ENCODE results near the gene ENTPD8. TPM values are rescaled to one million over a fixed set of nuclear protein-coding genes. Genes with fewer than 3 reads are reported as not detected.

Gene ENTPD8, protein sequence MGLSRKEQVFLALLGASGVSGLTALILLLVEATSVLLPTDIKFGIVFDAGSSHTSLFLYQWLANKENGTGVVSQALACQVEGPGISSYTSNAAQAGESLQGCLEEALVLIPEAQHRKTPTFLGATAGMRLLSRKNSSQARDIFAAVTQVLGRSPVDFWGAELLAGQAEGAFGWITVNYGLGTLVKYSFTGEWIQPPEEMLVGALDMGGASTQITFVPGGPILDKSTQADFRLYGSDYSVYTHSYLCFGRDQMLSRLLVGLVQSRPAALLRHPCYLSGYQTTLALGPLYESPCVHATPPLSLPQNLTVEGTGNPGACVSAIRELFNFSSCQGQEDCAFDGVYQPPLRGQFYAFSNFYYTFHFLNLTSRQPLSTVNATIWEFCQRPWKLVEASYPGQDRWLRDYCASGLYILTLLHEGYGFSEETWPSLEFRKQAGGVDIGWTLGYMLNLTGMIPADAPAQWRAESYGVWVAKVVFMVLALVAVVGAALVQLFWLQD
- total RNA-seq (2022; extraction: Qiagen RNA extraction; ENCODE audit: low read depth) = 0.13 to 0.40 TPM (median 0.24 TPM) in 5 replicates

DNA sequence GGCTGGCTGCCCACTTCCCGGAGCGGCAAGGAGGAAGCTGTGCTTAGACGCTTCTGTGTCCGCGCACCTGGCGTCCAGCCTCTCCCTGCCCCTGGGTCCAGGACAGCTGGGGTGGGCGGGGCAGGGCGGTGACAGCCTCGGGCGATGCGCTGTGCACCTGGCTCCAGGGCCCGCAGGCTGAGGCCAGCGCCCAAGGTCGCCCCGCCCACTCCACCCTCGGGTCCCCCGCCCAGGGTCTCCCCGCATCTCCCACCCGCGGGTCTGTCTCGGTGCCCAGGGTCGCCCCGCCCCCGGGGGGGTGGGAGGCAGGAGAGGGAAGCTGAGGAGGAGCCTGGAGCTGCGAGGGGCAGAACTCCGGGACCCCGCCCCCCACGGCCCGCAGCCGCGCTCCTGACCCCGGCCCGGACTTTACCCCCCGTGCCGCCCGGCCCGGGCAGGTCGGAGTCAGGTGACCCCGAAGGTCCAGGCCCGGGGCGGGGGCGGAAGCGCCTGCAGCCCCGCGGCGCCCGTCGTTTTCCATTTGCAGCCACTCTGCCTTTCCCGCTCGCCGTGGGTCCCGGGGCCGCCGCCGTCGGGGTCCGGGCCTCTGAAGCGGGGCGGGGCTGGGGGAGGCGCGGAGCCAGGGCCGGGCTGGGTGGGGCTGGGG is at the start of gene ENTPD8:
Gene ENTPD8, minus strand, starts transcription at position 69 of the 646 bp plus-strand sequence. CDS start 3,072 bp downstream, outside the sequence.

DNA sequence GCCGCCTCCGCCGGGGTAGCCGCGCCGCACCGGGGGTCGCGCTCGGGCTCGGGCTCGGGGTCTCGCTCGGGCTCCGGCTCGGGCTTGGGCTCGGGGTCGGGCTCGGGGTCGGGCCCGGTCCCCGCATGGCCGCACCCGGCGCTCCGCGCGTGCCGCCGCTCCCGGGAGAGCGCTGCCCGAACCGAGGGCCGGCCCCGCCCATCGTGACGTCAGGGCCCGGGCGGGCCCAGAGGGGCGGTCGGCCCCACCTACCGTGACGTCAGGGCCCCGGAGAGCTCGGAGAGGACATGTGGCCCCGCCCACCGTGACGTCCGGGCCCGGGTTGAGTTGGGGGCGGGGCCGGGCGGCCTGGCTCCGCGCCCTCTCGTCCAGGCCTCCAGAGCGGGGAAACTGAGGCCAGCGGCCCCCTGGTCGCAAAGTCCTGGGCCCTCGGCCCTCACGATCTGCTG is 18.0 kb upstream of the ENTPD8 start, which contains the start of gene NSMF:
Gene NSMF, minus strand, starts transcription at position 183 of the 449 bp plus-strand sequence. CDS start 232 bp downstream, outside the sequence.

DNA sequence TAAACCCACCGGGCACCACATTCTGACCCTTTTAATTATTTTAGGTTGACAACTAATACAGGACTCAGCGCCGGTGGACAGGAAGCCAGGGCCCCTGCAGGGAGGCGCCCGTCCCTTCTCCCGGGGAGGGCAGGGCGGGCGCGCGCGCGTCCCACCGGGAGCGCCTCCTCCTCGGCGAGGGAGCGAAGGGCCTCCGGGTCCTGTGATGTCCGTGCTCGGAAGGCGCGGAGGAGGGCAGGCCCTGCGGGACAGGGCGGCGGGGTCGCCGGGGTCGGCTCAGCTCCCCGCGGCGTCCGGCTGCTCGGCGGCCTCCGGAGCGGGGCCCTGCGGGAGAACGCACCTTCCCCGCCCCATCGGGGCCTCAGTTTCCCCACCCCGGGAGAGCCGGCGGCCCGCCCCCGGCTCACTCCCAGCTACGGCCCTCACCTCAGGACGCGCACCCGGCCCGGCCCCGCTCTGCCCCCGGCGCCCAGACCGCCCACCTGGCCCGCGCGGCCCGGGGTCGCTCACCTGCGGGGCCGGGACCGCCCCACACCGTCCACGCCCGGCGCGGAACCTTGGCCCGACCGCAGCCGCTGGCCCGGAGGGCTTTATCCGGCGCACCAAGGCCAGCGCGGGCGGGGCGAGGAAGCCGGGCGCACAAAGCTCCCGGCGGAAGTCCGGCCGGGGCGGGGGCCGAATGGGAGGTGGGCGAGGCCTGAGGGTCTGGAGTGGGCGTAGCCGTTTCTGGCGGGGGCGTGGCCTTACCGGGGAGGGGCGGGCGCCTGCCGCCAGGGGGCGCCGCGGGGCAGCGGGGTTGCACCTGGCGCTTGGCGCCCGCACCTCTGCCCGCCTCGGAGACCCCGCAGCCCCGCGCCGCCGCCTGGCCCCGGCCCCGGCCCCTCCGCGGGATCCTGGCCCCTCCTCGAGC is 18.3 kb downstream of the ENTPD8 start, which contains the start of the genes EXD3 and NOXA1:
Gene EXD3, minus strand, starts transcription at position 559 of the 910 bp plus-strand sequence. CDS start 27,805 bp downstream, outside the sequence.
Gene NOXA1, plus strand, starts transcription at position 790 of the 910 bp plus-strand sequence. CDS start 137 bp downstream, outside the sequence.

Other genes with a start within 250 kb of the ENTPD8 start
- gene TPRN, start 240.6 kb downstream of the ENTPD8 start, total RNA-seq (2022; extraction: Qiagen RNA extraction; ENCODE audit: low read depth) = 6.0 to 10.7 TPM (median 9.6 TPM) in 5 replicates
- 32.6 to 45.1 TPM (median 44.4 TPM) in 5 replicates for gene TMEM203, start 235.7 kb downstream of the ENTPD8 start, total RNA-seq (2022; extraction: Qiagen RNA extraction; ENCODE audit: low read depth)
- 12.5 to 19.9 TPM (median 19.0 TPM) in 5 replicates for gene NDOR1, start 235.7 kb downstream of the ENTPD8 start, total RNA-seq (2022; extraction: Qiagen RNA extraction; ENCODE audit: low read depth)
- 1.2 to 2.7 TPM (median 1.8 TPM) in 5 replicates for gene RNF208, start 219.1 kb downstream of the ENTPD8 start, total RNA-seq (2022; extraction: Qiagen RNA extraction; ENCODE audit: low read depth)
- 3.2 to 4.2 TPM (median 3.6 TPM) in 5 replicates for gene CYSRT1, start 216.2 kb downstream of the ENTPD8 start, total RNA-seq (2022; extraction: Qiagen RNA extraction; ENCODE audit: low read depth)
- 0.08 to 0.16 TPM (median 0.14 TPM) in 5 replicates for gene RNF224, start 213.9 kb downstream of the ENTPD8 start, total RNA-seq (2022; extraction: Qiagen RNA extraction; ENCODE audit: low read depth)
- gene SLC34A3, start 210.5 kb downstream of the ENTPD8 start, total RNA-seq (2022; extraction: Qiagen RNA extraction; ENCODE audit: low read depth) = 0.07 to 0.14 TPM (median 0.11 TPM) in 4 of 5 replicates, not detected in the other
- 639 to 790 TPM (median 684 TPM) in 5 replicates for gene TUBB4B, start 200.1 kb downstream of the ENTPD8 start, total RNA-seq (2022; extraction: Qiagen RNA extraction; ENCODE audit: low read depth)
- not detected in 5 replicates for gene STPG3, start 190.1 kb downstream of the ENTPD8 start, total RNA-seq (2022; extraction: Qiagen RNA extraction; ENCODE audit: low read depth)
- 44.5 to 62.3 TPM (median 53.7 TPM) in 5 replicates for gene NELFB, start 186.0 kb downstream of the ENTPD8 start, total RNA-seq (2022; extraction: Qiagen RNA extraction; ENCODE audit: low read depth)
- 18.6 to 28.5 TPM (median 28.1 TPM) in 5 replicates for gene TOR4A, start 163.6 kb downstream of the ENTPD8 start, total RNA-seq (2022; extraction: Qiagen RNA extraction; ENCODE audit: low read depth)
- gene NRARP, start 139.1 kb downstream of the ENTPD8 start, total RNA-seq (2022; extraction: Qiagen RNA extraction; ENCODE audit: low read depth) = 3.5 to 5.6 TPM (median 5.4 TPM) in 5 replicates
- gene EXD3, start 18.2 kb downstream of the ENTPD8 start, total RNA-seq (2022; extraction: Qiagen RNA extraction; ENCODE audit: low read depth) = 5.5 to 6.9 TPM (median 6.3 TPM) in 5 replicates
- 0.66 to 1.7 TPM (median 1.4 TPM) in 5 replicates for gene NOXA1, start 18.0 kb downstream of the ENTPD8 start, total RNA-seq (2022; extraction: Qiagen RNA extraction; ENCODE audit: low read depth)
- 30.8 to 44.9 TPM (median 41.4 TPM) in 5 replicates for gene NSMF, start 18.0 kb upstream of the ENTPD8 start, total RNA-seq (2022; extraction: Qiagen RNA extraction; ENCODE audit: low read depth)
- gene PNPLA7, start 109.0 kb upstream of the ENTPD8 start, total RNA-seq (2022; extraction: Qiagen RNA extraction; ENCODE audit: low read depth) = 0.63 to 1.2 TPM (median 0.83 TPM) in 5 replicates
- 39.5 to 86.1 TPM (median 78.7 TPM) in 5 replicates for gene MRPL41, start 110.5 kb upstream of the ENTPD8 start, total RNA-seq (2022; extraction: Qiagen RNA extraction; ENCODE audit: low read depth)
- 24.3 to 29.5 TPM (median 27.4 TPM) in 5 replicates for gene DPH7, start 137.6 kb upstream of the ENTPD8 start, total RNA-seq (2022; extraction: Qiagen RNA extraction; ENCODE audit: low read depth)
- gene ZMYND19, start 149.2 kb upstream of the ENTPD8 start, total RNA-seq (2022; extraction: Qiagen RNA extraction; ENCODE audit: low read depth) = 39.3 to 55.6 TPM (median 51.0 TPM) in 5 replicates
- 20.8 to 29.0 TPM (median 24.6 TPM) in 5 replicates for gene ARRDC1, start 164.3 kb upstream of the ENTPD8 start, total RNA-seq (2022; extraction: Qiagen RNA extraction; ENCODE audit: low read depth)
- 34.9 to 47.4 TPM (median 43.7 TPM) in 5 replicates for gene EHMT1, start 177.6 kb upstream of the ENTPD8 start, total RNA-seq (2022; extraction: Qiagen RNA extraction; ENCODE audit: low read depth)